GM23338 (cell line): ENCODE data around the gene GTF3C1. TPM values are rescaled to one million over a fixed set of nuclear protein-coding genes. Genes with fewer than 3 reads are reported as not detected.

ENCODE experiments used
- ATAC-seq: fragments of 200-7000 bp; cut with Tn5 transposase; 3 replicates; pipeline ENCODE4 v1.9.1; 2020
- DNase-seq: peaks from one replicate; pipeline ENCODE4 v3.0.0-alpha.2; 2015; ENCODE audit warnings: low spot score
- H2AFZ ChIP-seq: fragments of 200-600 bp; sonication (generic); 2 replicates; pipeline ENCODE4 v1.8.0; 2016; ENCODE audit warnings: antibody characterized with exemption, mild to moderate bottlenecking, moderate library complexity
- H3F3A ChIP-seq: fragments of 200-600 bp; sonication (generic); replicated peaks from 2 replicates; pipeline ENCODE4 v1.8.0; 2017; ENCODE audit warnings: antibody characterized with exemption, mixed run types, low read depth
- H3K27ac ChIP-seq: fragments of 200-600 bp; sonication (generic); 2 replicates; pipeline ENCODE4 v1.6.1; 2016; ENCODE audit warnings: low read depth
- H3K27me3 ChIP-seq: fragments of 200-600 bp; sonication (generic); 2 replicates; pipeline ENCODE4 v1.8.0; 2016; ENCODE audit warnings: mild to moderate bottlenecking, mixed run types, moderate library complexity; ENCODE audit not compliant: insufficient read depth
- H3K36me3 ChIP-seq: fragments of 200-600 bp; sonication (generic); 2 replicates; pipeline ENCODE4 v1.8.0; 2016; ENCODE audit warnings: mild to moderate bottlenecking; ENCODE audit not compliant: insufficient read depth
- H3K4me1 ChIP-seq: fragments of 200-600 bp; sonication (generic); 2 replicates; pipeline ENCODE4 v1.8.0; 2016; ENCODE audit warnings: mild to moderate bottlenecking, moderate library complexity; ENCODE audit not compliant: insufficient read depth
- H3K4me2 ChIP-seq: fragments of 200-600 bp; sonication (generic); 2 replicates; pipeline ENCODE4 v1.7.1; 2017; ENCODE audit warnings: mixed run types
- H3K4me3 ChIP-seq: fragments of 200-600 bp; sonication (generic); 2 replicates; pipeline ENCODE4 v1.6.1; 2016; ENCODE audit warnings: mixed run types
- H3K79me2 ChIP-seq: fragments of 200-600 bp; sonication (generic); replicated peaks from 2 replicates; pipeline ENCODE4 v1.8.0; 2017; ENCODE audit warnings: mild to moderate bottlenecking; ENCODE audit not compliant: insufficient read depth
- H3K9me2 ChIP-seq: fragments of 200-600 bp; sonication (generic); 2 replicates; pipeline ENCODE4 v1.8.0; 2017; ENCODE audit not compliant: insufficient read depth
- H4K20me1 ChIP-seq: fragments of 200-600 bp; sonication (generic); replicated peaks from 2 replicates; pipeline ENCODE4 v1.8.0; 2017; ENCODE audit warnings: mild to moderate bottlenecking; ENCODE audit not compliant: insufficient read depth
- H3K27ac Mint-ChIP-seq: 2 replicates; pipeline ENCODE4 v1.8.0; 2020; ENCODE audit warnings: inconsistent platforms, mild to moderate bottlenecking, moderate library complexity, mixed read lengths
- H3K27me3 Mint-ChIP-seq: 3 replicates; pipeline ENCODE4 v1.8.0; 2022; ENCODE audit warnings: low read depth, mild to moderate bottlenecking, moderate library complexity, mixed read lengths, inconsistent platforms; ENCODE audit not compliant: insufficient read depth, poor library complexity
- H3K36me3 Mint-ChIP-seq: 3 replicates; pipeline ENCODE4 v1.8.0; 2021; ENCODE audit warnings: low read depth, mild to moderate bottlenecking, inconsistent platforms, moderate library complexity, mixed read lengths
- H3K4me1 Mint-ChIP-seq: 3 replicates; pipeline ENCODE4 v1.8.0; 2020; ENCODE audit warnings: mild to moderate bottlenecking, inconsistent platforms, mixed read lengths
- H3K4me3 Mint-ChIP-seq: 3 replicates; pipeline ENCODE4 v1.8.0; 2021; ENCODE audit warnings: moderate library complexity, mild to moderate bottlenecking, inconsistent platforms, mixed read lengths
- H3K9me3 Mint-ChIP-seq: 3 replicates; pipeline ENCODE4 v1.8.0; 2020; ENCODE audit warnings: moderate library complexity, mild to moderate bottlenecking, inconsistent platforms, mixed read lengths
- CREB1 ChIP-seq: fragments of 250-450 bp; sonication (Bioruptor Pico); IDR thresholded peaks from 2 replicates; pipeline ENCODE4 v1.5.0; 2020; ENCODE audit warnings: low read depth, mild to moderate bottlenecking, moderate library complexity
- CTCF ChIP-seq, 2 experiments: fragments of 200-600 bp in 1 of 2; sonication (generic) in 1 of 2; conservative IDR thresholded peaks; 2 replicates each; pipeline versions ENCODE4 v1.5.1 to v1.6.1; 2016 to 2017; ENCODE audit warnings: antibody characterized with exemption in 2 of 2, low read depth in 2 of 2, mild to moderate bottlenecking in 2 of 2, moderate library complexity in 1 of 2
- EZH2 ChIP-seq: fragments of 200-600 bp; sonication (generic); IDR thresholded peaks from one replicate; pipeline ENCODE4 v1.8.0; 2017; ENCODE audit warnings: antibody characterized with exemption, mild to moderate bottlenecking, low read depth; ENCODE audit not compliant: unreplicated experiment
- EZH2phosphoT487 ChIP-seq: fragments of 200-600 bp; sonication (generic); IDR thresholded peaks from one replicate; pipeline ENCODE4 v1.8.1; 2018; ENCODE audit warnings: antibody characterized with exemption; ENCODE audit not compliant: unreplicated experiment
- JUNB ChIP-seq: IDR thresholded peaks from one replicate; pipeline ENCODE4 v1.6.1; 2016; ENCODE audit warnings: antibody characterized with exemption; ENCODE audit not compliant: unreplicated experiment
- NANOG ChIP-seq: IDR thresholded peaks from 2 replicates; pipeline ENCODE4 v1.6.1; 2016; ENCODE audit warnings: antibody characterized with exemption, borderline replicate concordance
- POLR2AphosphoS5 ChIP-seq: IDR thresholded peaks from 2 replicates; pipeline ENCODE4 v1.6.1; 2016; ENCODE audit warnings: antibody characterized with exemption, low read depth
- REST ChIP-seq: IDR thresholded peaks from one replicate; pipeline ENCODE4 v1.6.1; 2018; ENCODE audit warnings: antibody characterized with exemption; ENCODE audit not compliant: unreplicated experiment
- ZNF114 ChIP-seq: fragments of 250-450 bp; sonication (Bioruptor Pico); IDR thresholded peaks from 2 replicates; pipeline ENCODE4 v1.5.0; 2020; ENCODE audit warnings: mild to moderate bottlenecking, moderate library complexity
- ZNF331 ChIP-seq: fragments of 250-450 bp; sonication (Bioruptor Pico); IDR thresholded peaks from 2 replicates; pipeline ENCODE4 v1.5.0; 2020; ENCODE audit warnings: low read depth, mild to moderate bottlenecking, moderate library complexity
- polyA plus RNA-seq: library from polyadenylated mRNA; unstranded; fragments of >200 nt; fragmentation: Nextera tagmentation; extraction: Ambion mirVana; gene quantifications from 2 replicates; pipeline ENCODE4 v1.2.1, GENCODE V29; 2016
- total RNA-seq: library from RNA; depleted of rRNA; stranded (reverse); fragments of >200 nt; shearing (Covaris generic); gene quantifications from 2 replicates; pipeline ENCODE4 v1.2.3, GENCODE V29; 2014
- TF ChIP-seq, protein P1 (sequence below): fragments of 250-450 bp; sonication (Bioruptor Pico); IDR thresholded peaks from 2 replicates; pipeline ENCODE4 v1.5.0; 2020; ENCODE audit warnings: mild to moderate bottlenecking, moderate library complexity
- TF ChIP-seq, protein P2 (sequence below): IDR thresholded peaks from 2 replicates; pipeline ENCODE4 v1.6.1; 2016; ENCODE audit warnings: antibody characterized with exemption

GTF3C1 gene
- total and polyA plus RNA-seq, 2 experiments from 2014 or later: 78.5 to 138 TPM

DNA sequence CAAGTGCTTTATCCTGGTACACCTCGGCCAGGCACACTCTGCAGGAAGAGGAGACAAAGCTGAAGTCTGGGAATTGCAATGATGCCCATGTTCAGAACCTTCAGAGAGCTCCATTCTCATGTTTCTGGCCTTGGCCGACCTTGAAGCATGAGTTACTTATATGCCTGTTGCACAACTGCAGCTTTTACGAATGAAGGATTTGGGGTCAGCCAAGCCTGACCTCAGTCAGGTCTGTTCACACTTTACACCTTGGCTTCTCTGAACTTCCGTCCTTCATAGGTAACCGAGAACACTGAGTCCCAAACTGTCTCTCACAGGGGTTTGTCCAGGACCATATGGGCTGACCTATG is 66.7 kb downstream of the GTF3C1 start:
- no peaks in the 10 kb centered on the region for H3K79me2 ChIP-seq
- no peak overlapping the region for H3K4me3 ChIP-seq
- no peaks in the 10 kb centered on the region for H3K9me2 ChIP-seq
- H3K27me3 ChIP-seq: no peaks in the 10 kb centered on the region
- TF ChIP-seq EZH2phosphoT487 (no peak), POLR2AphosphoS5 (no peak), EZH2 (no peak), REST (no peak), CTCF (conservative IDR thresholded peaks at IDR 0.05; ENCODE audit: low read depth in 2 of 2) (no peak), CREB1 (CRISPR knock-in tag) (no peak), JUNB (no peak), ZNF331 (CRISPR knock-in tag) (no peak), ZNF114 (CRISPR knock-in tag) (no peak), NANOG (no peak)
- TF ChIP-seq, protein P1, sequence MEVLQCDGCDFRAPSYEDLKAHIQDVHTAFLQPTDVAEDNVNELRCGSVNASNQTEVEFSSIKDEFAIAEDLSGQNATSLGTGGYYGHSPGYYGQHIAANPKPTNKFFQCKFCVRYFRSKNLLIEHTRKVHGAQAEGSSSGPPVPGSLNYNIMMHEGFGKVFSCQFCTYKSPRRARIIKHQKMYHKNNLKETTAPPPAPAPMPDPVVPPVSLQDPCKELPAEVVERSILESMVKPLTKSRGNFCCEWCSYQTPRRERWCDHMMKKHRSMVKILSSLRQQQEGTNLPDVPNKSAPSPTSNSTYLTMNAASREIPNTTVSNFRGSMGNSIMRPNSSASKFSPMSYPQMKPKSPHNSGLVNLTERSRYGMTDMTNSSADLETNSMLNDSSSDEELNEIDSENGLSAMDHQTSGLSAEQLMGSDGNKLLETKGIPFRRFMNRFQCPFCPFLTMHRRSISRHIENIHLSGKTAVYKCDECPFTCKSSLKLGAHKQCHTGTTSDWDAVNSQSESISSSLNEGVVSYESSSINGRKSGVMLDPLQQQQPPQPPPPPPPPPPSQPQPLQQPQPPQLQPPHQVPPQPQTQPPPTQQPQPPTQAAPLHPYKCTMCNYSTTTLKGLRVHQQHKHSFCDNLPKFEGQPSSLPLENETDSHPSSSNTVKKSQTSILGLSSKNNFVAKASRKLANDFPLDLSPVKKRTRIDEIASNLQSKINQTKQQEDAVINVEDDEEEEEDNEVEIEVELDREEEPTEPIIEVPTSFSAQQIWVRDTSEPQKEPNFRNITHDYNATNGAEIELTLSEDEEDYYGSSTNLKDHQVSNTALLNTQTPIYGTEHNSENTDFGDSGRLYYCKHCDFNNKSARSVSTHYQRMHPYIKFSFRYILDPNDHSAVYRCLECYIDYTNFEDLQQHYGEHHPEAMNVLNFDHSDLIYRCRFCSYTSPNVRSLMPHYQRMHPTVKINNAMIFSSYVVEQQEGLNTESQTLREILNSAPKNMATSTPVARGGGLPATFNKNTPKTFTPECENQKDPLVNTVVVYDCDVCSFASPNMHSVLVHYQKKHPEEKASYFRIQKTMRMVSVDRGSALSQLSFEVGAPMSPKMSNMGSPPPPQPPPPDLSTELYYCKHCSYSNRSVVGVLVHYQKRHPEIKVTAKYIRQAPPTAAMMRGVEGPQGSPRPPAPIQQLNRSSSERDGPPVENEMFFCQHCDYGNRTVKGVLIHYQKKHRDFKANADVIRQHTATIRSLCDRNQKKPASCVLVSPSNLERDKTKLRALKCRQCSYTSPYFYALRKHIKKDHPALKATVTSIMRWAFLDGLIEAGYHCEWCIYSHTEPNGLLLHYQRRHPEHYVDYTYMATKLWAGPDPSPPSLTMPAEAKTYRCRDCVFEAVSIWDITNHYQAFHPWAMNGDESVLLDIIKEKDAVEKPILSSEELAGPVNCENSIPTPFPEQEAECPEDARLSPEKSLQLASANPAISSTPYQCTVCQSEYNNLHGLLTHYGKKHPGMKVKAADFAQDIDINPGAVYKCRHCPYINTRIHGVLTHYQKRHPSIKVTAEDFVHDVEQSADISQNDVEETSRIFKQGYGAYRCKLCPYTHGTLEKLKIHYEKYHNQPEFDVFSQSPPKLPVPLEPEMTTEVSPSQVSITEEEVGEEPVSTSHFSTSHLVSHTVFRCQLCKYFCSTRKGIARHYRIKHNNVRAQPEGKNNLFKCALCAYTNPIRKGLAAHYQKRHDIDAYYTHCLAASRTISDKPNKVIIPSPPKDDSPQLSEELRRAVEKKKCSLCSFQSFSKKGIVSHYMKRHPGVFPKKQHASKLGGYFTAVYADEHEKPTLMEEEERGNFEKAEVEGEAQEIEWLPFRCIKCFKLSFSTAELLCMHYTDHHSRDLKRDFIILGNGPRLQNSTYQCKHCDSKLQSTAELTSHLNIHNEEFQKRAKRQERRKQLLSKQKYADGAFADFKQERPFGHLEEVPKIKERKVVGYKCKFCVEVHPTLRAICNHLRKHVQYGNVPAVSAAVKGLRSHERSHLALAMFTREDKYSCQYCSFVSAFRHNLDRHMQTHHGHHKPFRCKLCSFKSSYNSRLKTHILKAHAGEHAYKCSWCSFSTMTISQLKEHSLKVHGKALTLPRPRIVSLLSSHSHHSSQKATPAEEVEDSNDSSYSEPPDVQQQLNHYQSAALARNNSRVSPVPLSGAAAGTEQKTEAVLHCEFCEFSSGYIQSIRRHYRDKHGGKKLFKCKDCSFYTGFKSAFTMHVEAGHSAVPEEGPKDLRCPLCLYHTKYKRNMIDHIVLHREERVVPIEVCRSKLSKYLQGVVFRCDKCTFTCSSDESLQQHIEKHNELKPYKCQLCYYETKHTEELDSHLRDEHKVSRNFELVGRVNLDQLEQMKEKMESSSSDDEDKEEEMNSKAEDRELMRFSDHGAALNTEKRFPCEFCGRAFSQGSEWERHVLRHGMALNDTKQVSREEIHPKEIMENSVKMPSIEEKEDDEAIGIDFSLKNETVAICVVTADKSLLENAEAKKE (CRISPR knock-in tag): no peak
- TF ChIP-seq, protein P2, sequence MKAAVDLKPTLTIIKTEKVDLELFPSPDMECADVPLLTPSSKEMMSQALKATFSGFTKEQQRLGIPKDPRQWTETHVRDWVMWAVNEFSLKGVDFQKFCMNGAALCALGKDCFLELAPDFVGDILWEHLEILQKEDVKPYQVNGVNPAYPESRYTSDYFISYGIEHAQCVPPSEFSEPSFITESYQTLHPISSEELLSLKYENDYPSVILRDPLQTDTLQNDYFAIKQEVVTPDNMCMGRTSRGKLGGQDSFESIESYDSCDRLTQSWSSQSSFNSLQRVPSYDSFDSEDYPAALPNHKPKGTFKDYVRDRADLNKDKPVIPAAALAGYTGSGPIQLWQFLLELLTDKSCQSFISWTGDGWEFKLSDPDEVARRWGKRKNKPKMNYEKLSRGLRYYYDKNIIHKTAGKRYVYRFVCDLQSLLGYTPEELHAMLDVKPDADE: no peak
- peaks cover 3% of the 10 kb centered on the region for H4K20me1 ChIP-seq
- H3K4me1 ChIP-seq: no peaks in the 10 kb centered on the region
- H3K36me3 ChIP-seq: peaks cover 51% of the 10 kb centered on the region
- no peak overlapping the region for H3K27ac ChIP-seq
- Mint-ChIP-seq H3K4me1 (no peaks in the 10 kb centered on the region), H3K9me3 (no peaks in the 10 kb centered on the region), H3K36me3 (peaks cover 93% of the 10 kb centered on the region), H3K27ac (no peak overlapping the region), H3K27me3 (peaks cover 6% of the 10 kb centered on the region), H3K4me3 (no peak overlapping the region)
- H3F3A ChIP-seq: no peaks in the 10 kb centered on the region
- ATAC-seq (no peak), DNase-seq (no peak)
- no peak overlapping the region for H3K4me2 ChIP-seq
- no peak overlapping the region for H2AFZ ChIP-seq
